Measurements from ENCODE around the gene VPS50.
"Not testable (repeated sequence)": the region's sequence is repeated elsewhere in the genome, so short reads cannot be mapped to it uniquely, and the experiment has no call there.

Gene VPS50

DNA sequence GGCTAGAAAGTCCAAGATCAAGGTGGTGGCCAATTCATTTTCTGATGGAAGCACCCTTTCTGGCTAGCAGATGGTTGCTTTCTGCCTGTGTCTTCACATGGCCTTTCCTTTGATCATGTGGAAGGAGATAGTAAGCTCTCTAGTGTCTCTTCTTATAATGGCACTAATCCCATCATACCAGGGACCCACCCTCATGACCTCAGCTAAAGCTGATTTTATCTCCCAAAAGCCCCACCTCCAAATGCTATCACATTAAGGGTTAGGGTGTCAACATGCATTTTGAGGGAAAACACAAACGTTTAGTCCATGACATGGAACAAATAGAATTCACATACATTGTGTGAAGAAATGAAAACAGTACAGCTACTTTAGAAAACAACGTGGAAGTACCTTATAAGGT, 100.0 kb downstream of the VPS50 start:
- Histone ChIP-seq H3K4me2 (ENCODE audit: low read depth, low read length, poor library complexity, severe bottlenecking) (no peak overlapping the region), H4K20me1 (ENCODE audit: insufficient read depth, low read length, poor library complexity, severe bottlenecking) (no peaks in the 10 kb centered on the region), H3K4me1 (ENCODE audit: insufficient read depth, low read length, poor library complexity, severe bottlenecking) (no peaks in the 10 kb centered on the region), H3F3A (ENCODE audit: low read depth) (no peaks in the 10 kb centered on the region), H3K4me3 (ENCODE audit: low read length, poor library complexity, severe bottlenecking) (no peak overlapping the region), H3K36me3 (ENCODE audit: insufficient read depth, low read length) (no peaks in the 10 kb centered on the region), H3K9ac (ENCODE audit: low read depth, low read length, poor library complexity, severe bottlenecking) (no peak overlapping the region), H2AFZ (ENCODE audit: low read length) (no peak overlapping the region), H3K27me3 (ENCODE audit: insufficient read depth, low read length, poor library complexity, severe bottlenecking) (no peaks in the 10 kb centered on the region), H3K9me2 (replicated peaks; ENCODE audit: low read depth, low read length) (no peaks in the 10 kb centered on the region), H3K9me3 (ENCODE audit: insufficient read depth, low read depth, low read length) (no peaks in the 10 kb centered on the region), H3K79me2 (ENCODE audit: insufficient read depth, low read length) (no peaks in the 10 kb centered on the region)
- no peak for TF ChIP-seq EZH2phosphoT487 (IDR thresholded peaks at IDR 0.05; ENCODE audit: borderline replicate concordance)
- TF ChIP-seq, protein P1, sequence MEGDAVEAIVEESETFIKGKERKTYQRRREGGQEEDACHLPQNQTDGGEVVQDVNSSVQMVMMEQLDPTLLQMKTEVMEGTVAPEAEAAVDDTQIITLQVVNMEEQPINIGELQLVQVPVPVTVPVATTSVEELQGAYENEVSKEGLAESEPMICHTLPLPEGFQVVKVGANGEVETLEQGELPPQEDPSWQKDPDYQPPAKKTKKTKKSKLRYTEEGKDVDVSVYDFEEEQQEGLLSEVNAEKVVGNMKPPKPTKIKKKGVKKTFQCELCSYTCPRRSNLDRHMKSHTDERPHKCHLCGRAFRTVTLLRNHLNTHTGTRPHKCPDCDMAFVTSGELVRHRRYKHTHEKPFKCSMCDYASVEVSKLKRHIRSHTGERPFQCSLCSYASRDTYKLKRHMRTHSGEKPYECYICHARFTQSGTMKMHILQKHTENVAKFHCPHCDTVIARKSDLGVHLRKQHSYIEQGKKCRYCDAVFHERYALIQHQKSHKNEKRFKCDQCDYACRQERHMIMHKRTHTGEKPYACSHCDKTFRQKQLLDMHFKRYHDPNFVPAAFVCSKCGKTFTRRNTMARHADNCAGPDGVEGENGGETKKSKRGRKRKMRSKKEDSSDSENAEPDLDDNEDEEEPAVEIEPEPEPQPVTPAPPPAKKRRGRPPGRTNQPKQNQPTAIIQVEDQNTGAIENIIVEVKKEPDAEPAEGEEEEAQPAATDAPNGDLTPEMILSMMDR (conservative IDR thresholded peaks at IDR 0.05; ENCODE audit: low read length) = no peak

DNA sequence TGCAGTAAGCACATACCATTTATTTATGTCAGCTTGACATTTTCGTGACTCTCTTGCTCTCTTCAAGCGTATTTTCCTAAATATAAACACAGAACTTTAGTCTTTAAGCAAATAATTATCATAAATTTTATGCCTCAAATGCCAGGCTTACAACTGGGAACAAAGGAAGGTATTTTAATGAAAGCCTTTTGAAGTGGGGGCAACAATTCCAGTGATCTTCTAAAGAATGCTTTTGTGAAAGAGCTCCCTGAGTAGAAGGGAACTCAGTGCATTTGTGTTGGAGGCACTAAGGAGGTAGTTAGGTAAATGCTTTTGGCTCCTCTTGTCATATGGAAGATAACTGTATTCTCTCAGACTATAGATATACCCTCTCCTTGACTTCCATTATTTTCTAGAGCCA, 104.9 kb downstream of the VPS50 start:
- H3K4me2 ChIP-seq (ENCODE audit: low read depth, low read length, poor library complexity, severe bottlenecking) = no peak overlapping the region
- no peaks in the 10 kb centered on the region for H3K36me3 ChIP-seq (ENCODE audit: insufficient read depth, low read length)
- H2AFZ ChIP-seq (ENCODE audit: low read length) = no peak overlapping the region
- no peak overlapping the region for H3K9ac ChIP-seq (ENCODE audit: low read depth, low read length, poor library complexity, severe bottlenecking)
- no peaks in the 10 kb centered on the region for H4K20me1 ChIP-seq (ENCODE audit: insufficient read depth, low read length, poor library complexity, severe bottlenecking)
- no peaks in the 10 kb centered on the region for H3K9me3 ChIP-seq (ENCODE audit: insufficient read depth, low read depth, low read length)
- no peak overlapping the region for H3K4me3 ChIP-seq (ENCODE audit: low read length, poor library complexity, severe bottlenecking)
- H3K27me3 ChIP-seq (ENCODE audit: insufficient read depth, low read length, poor library complexity, severe bottlenecking) = no peaks in the 10 kb centered on the region
- H3F3A ChIP-seq (ENCODE audit: low read depth) = no peaks in the 10 kb centered on the region
- TF ChIP-seq EZH2phosphoT487 (IDR thresholded peaks at IDR 0.05; ENCODE audit: borderline replicate concordance) = no peak
- TF ChIP-seq, protein P1 (conservative IDR thresholded peaks at IDR 0.05; ENCODE audit: low read length) = no peak
- no peaks in the 10 kb centered on the region for H3K4me1 ChIP-seq (ENCODE audit: insufficient read depth, low read length, poor library complexity, severe bottlenecking)
- H3K79me2 ChIP-seq (ENCODE audit: insufficient read depth, low read length) = no peaks in the 10 kb centered on the region
- no peaks in the 10 kb centered on the region for H3K9me2 ChIP-seq (replicated peaks; ENCODE audit: low read depth, low read length)

DNA sequence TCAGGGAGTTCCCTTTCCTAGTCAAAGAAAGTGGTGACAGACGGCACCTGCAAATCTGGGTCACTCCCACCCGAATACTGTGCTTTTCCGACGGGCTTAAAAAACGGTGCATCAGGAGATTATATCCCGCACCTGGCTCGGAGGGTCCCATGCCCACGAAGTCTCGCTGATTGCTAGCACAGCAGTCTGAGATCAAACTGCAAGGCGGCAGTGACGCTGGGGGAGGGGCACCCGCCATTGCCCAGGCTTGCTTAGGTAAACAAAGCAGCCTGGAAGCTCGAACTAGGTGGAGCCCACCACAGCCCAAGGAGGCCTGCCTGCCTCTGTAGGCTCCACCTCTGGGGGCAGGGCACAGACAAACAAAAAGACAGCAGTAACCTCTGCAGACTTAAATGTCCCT, 110.0 kb downstream of the VPS50 start:
- H3K27me3 ChIP-seq (ENCODE audit: insufficient read depth, low read length, poor library complexity, severe bottlenecking); H3K4me3 ChIP-seq (ENCODE audit: low read length, poor library complexity, severe bottlenecking); H3K9ac ChIP-seq (ENCODE audit: low read depth, low read length, poor library complexity, severe bottlenecking); H3K9me2 ChIP-seq (replicated peaks; ENCODE audit: low read depth, low read length); H4K20me1 ChIP-seq (ENCODE audit: insufficient read depth, low read length, poor library complexity, severe bottlenecking); H3K9me3 ChIP-seq (ENCODE audit: insufficient read depth, low read depth, low read length); H2AFZ ChIP-seq (ENCODE audit: low read length); H3K4me2 ChIP-seq (ENCODE audit: low read depth, low read length, poor library complexity, severe bottlenecking); H3K79me2 ChIP-seq (ENCODE audit: insufficient read depth, low read length); H3F3A ChIP-seq (ENCODE audit: low read depth); H3K36me3 ChIP-seq (ENCODE audit: insufficient read depth, low read length); H3K4me1 ChIP-seq (ENCODE audit: insufficient read depth, low read length, poor library complexity, severe bottlenecking): not testable (repeated sequence)

DNA sequence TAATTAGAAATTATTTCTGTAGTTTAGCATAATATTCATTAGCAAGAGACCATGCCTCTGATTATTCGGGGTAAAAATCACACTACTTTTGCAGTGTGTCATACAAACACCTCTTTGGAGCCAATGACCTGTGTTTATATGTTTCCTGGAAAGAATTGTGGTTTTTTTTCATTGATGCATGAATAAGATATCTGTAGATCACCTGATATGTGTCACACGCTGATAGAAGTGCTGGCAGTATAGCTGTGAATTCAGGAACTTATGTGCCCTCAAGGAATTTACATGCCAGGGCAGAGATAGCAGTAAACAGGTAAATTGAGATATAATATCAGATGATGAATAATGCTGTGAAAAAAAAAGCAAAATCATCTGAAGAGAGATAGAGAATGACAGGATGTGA, 118.2 kb downstream of the VPS50 start:
- H2AFZ ChIP-seq (ENCODE audit: low read length) = no peak overlapping the region
- H3K9ac ChIP-seq (ENCODE audit: low read depth, low read length, poor library complexity, severe bottlenecking) = no peak overlapping the region
- peaks cover 7% of the 10 kb centered on the region for H3K4me1 ChIP-seq (ENCODE audit: insufficient read depth, low read length, poor library complexity, severe bottlenecking)
- no peak overlapping the region for H3K4me2 ChIP-seq (ENCODE audit: low read depth, low read length, poor library complexity, severe bottlenecking)
- H3K4me3 ChIP-seq (ENCODE audit: low read length, poor library complexity, severe bottlenecking) = no peak overlapping the region
- no peaks in the 10 kb centered on the region for H3K9me2 ChIP-seq (replicated peaks; ENCODE audit: low read depth, low read length)
- no peaks in the 10 kb centered on the region for H3K9me3 ChIP-seq (ENCODE audit: insufficient read depth, low read depth, low read length)
- H4K20me1 ChIP-seq (ENCODE audit: insufficient read depth, low read length, poor library complexity, severe bottlenecking) = no peaks in the 10 kb centered on the region
- no peaks in the 10 kb centered on the region for H3K79me2 ChIP-seq (ENCODE audit: insufficient read depth, low read length)
- TF ChIP-seq, protein P1 (conservative IDR thresholded peaks at IDR 0.05; ENCODE audit: low read length) = no peak
- no peak for TF ChIP-seq EZH2phosphoT487 (IDR thresholded peaks at IDR 0.05; ENCODE audit: borderline replicate concordance)
- no peaks in the 10 kb centered on the region for H3K27me3 ChIP-seq (ENCODE audit: insufficient read depth, low read length, poor library complexity, severe bottlenecking)
- no peaks in the 10 kb centered on the region for H3K36me3 ChIP-seq (ENCODE audit: insufficient read depth, low read length)
- no peaks in the 10 kb centered on the region for H3F3A ChIP-seq (ENCODE audit: low read depth)

All from Loucy (cell line).